OCI-LY1 (cell line): ENCODE measurements around the gene CD300LG.
"Not testable (repeated sequence)": the region's sequence is repeated elsewhere in the genome, so short reads cannot be mapped to it uniquely, and the experiment has no call there.

ENCODE experiments used
- H2AFZ ChIP-seq: fragments of 200-600 bp; sonication (generic), shearing (Covaris generic); 2 replicates; pipeline ENCODE4 v1.6.0; 2014; ENCODE audit warnings: antibody characterized with exemption, mild to moderate bottlenecking, low read length
- H3F3A ChIP-seq: fragments of 200-600 bp; sonication (generic), shearing (Covaris generic); 2 replicates; pipeline ENCODE4 v1.6.0; 2014; ENCODE audit warnings: mild to moderate bottlenecking, antibody characterized with exemption, low read length, moderate library complexity; ENCODE audit not compliant: insufficient read depth
- H3K27ac ChIP-seq: fragments of 200-600 bp; sonication (generic); 2 replicates; pipeline ENCODE4 v1.5.1; 2014; ENCODE audit warnings: low read length, mixed run types, mild to moderate bottlenecking, low read depth; ENCODE audit not compliant: poor library complexity, severe bottlenecking
- H3K27me3 ChIP-seq: fragments of 200-600 bp; sonication (generic); 2 replicates; pipeline ENCODE4 v1.6.0; 2014; ENCODE audit warnings: antibody characterized with exemption, mild to moderate bottlenecking, low read length, moderate library complexity; ENCODE audit not compliant: insufficient read depth
- H3K36me3 ChIP-seq: fragments of 200-600 bp; sonication (generic); 2 replicates; pipeline ENCODE4 v1.6.1; 2014; ENCODE audit warnings: mild to moderate bottlenecking, antibody characterized with exemption, low read length, moderate library complexity, mixed read lengths; ENCODE audit not compliant: insufficient read depth
- H3K4me1 ChIP-seq: fragments of 200-600 bp; sonication (generic); 2 replicates; pipeline ENCODE4 v1.5.1; 2014; ENCODE audit warnings: mild to moderate bottlenecking, low read length, moderate library complexity; ENCODE audit not compliant: insufficient read depth, severe bottlenecking
- H3K4me2 ChIP-seq: fragments of 200-600 bp; sonication (generic), shearing (Covaris generic); 2 replicates; pipeline ENCODE4 v1.6.1; 2014; ENCODE audit warnings: low read length
- H3K4me3 ChIP-seq: fragments of 200-600 bp; sonication (generic); 2 replicates; pipeline ENCODE4 v1.5.1; 2014; ENCODE audit warnings: low read length, low read depth, mild to moderate bottlenecking, mixed read lengths; ENCODE audit not compliant: poor library complexity, severe bottlenecking
- H3K79me2 ChIP-seq: fragments of 200-600 bp; shearing (Covaris generic); 2 replicates; pipeline ENCODE4 v1.6.1; 2016; ENCODE audit warnings: mixed run types, low read length, mixed read lengths; ENCODE audit not compliant: insufficient read depth
- H3K9ac ChIP-seq: fragments of 200-600 bp; sonication (generic), shearing (Covaris generic); 2 replicates; pipeline ENCODE4 v1.6.1; 2014; ENCODE audit warnings: mild to moderate bottlenecking, low read length, mixed read lengths
- H3K9me2 ChIP-seq: fragments of 200-600 bp; sonication (generic), shearing (Covaris generic); 2 replicates; pipeline ENCODE4 v1.6.1; 2014; ENCODE audit warnings: low read depth, mild to moderate bottlenecking, low read length, mixed read lengths
- H3K9me3 ChIP-seq: fragments of 200-600 bp; shearing (Covaris generic); 2 replicates; pipeline ENCODE4 v1.6.1; 2014; ENCODE audit warnings: low read length, mixed read lengths
- H4K20me1 ChIP-seq: fragments of 200-600 bp; sonication (generic), shearing (Covaris generic); 2 replicates; pipeline ENCODE4 v1.6.0; 2016; ENCODE audit warnings: mild to moderate bottlenecking, low read length; ENCODE audit not compliant: insufficient read depth
- EZH2 ChIP-seq: fragments of 200-600 bp; sonication (generic), shearing (Covaris generic); IDR thresholded peaks from 2 replicates; pipeline ENCODE4 v1.8.0; 2017; ENCODE audit warnings: borderline replicate concordance, mixed run types, mild to moderate bottlenecking, antibody characterized with exemption, low read length, moderate library complexity, mixed read lengths
- TF ChIP-seq, protein P1 (sequence below): fragments of 200-600 bp; sonication (generic), shearing (Covaris generic); IDR thresholded peaks from 2 replicates; pipeline ENCODE4 v1.5.1; 2017; ENCODE audit warnings: mild to moderate bottlenecking, antibody characterized with exemption, low read length, moderate library complexity, mixed read lengths

Gene CD300LG, protein sequence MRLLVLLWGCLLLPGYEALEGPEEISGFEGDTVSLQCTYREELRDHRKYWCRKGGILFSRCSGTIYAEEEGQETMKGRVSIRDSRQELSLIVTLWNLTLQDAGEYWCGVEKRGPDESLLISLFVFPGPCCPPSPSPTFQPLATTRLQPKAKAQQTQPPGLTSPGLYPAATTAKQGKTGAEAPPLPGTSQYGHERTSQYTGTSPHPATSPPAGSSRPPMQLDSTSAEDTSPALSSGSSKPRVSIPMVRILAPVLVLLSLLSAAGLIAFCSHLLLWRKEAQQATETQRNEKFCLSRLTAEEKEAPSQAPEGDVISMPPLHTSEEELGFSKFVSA

DNA sequence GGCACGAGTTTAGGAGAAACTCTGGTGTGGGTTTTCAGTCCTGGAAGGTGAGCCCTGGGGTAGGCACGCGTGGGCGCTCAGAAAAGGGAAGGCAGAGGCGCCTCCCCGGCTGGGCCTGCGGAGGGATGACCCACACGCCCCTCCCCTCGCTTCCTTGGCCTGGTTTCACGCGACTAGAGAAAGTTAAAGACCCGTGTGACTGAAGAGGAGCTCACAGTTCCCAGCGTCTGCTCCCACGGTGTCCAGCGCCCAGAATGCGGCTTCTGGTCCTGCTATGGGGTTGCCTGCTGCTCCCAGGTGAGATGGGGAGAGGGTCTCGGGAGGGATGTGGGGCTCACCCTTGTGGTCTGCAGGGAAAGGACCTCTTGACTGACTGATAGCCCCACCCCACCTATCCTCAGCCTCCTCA lies at the start of gene CD300LG:
CD300LG (plus strand) TSS at position 214 of the 409 bp plus-strand sequence; CDS start at position 255, 41 bp downstream.
- Histone ChIP-seq H3K4me2 (no peak within 1 kb of the TSS), H3K4me3 (no peak within 1 kb of the TSS), H3F3A (no peaks in the 10 kb centered on the region)

GRCh38 chr17:43798024-43798423 lies 49.0 kb upstream of the CD300LG start:
- not testable (repeated sequence) for H3K79me2 ChIP-seq, H3K9me3 ChIP-seq, H3K9me2 ChIP-seq, H3K4me1 ChIP-seq, H3K4me2 ChIP-seq, H3K4me3 ChIP-seq, H3K27me3 ChIP-seq, H2AFZ ChIP-seq, H4K20me1 ChIP-seq, H3K27ac ChIP-seq, H3K9ac ChIP-seq, H3F3A ChIP-seq, H3K36me3 ChIP-seq

More for the DNA sequence above, at the start of gene CD300LG:
- Histone ChIP-seq H2AFZ (no peak within 1 kb of the TSS), H4K20me1 (no peaks in the 10 kb centered on the region), H3K9ac (no peak within 1 kb of the TSS), H3K27me3 (no peaks in the 10 kb centered on the region), H3K9me2 (no peaks in the 10 kb centered on the region), H3K27ac (no peak within 1 kb of the TSS), H3K79me2 (no peaks in the 10 kb centered on the region), H3K36me3 (no peaks in the 10 kb centered on the region), H3K4me1 (no peaks in the 10 kb centered on the region), H3K9me3 (no peaks in the 10 kb centered on the region)
- TF ChIP-seq EZH2, result no peak
- TF ChIP-seq, protein P1, sequence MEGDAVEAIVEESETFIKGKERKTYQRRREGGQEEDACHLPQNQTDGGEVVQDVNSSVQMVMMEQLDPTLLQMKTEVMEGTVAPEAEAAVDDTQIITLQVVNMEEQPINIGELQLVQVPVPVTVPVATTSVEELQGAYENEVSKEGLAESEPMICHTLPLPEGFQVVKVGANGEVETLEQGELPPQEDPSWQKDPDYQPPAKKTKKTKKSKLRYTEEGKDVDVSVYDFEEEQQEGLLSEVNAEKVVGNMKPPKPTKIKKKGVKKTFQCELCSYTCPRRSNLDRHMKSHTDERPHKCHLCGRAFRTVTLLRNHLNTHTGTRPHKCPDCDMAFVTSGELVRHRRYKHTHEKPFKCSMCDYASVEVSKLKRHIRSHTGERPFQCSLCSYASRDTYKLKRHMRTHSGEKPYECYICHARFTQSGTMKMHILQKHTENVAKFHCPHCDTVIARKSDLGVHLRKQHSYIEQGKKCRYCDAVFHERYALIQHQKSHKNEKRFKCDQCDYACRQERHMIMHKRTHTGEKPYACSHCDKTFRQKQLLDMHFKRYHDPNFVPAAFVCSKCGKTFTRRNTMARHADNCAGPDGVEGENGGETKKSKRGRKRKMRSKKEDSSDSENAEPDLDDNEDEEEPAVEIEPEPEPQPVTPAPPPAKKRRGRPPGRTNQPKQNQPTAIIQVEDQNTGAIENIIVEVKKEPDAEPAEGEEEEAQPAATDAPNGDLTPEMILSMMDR, result no peak

GRCh38 chr17:43799047-43799446 lies 47.9 kb upstream of the CD300LG start:
- Histone ChIP-seq H3F3A (no peaks in the 10 kb centered on the region), H3K9me2 (no peaks in the 10 kb centered on the region), H2AFZ (no peak overlapping the region), H3K27me3 (peaks cover 5% of the 10 kb centered on the region; the same call in 1 of the 2 replicates), H3K4me3 (no peak overlapping the region), H3K9ac (no peak overlapping the region), H3K36me3 (no peaks in the 10 kb centered on the region), H3K9me3 (no peaks in the 10 kb centered on the region), H3K4me1 (no peaks in the 10 kb centered on the region), H4K20me1 (no peaks in the 10 kb centered on the region), H3K79me2 (no peaks in the 10 kb centered on the region), H3K4me2 (no peak overlapping the region), H3K27ac (no peak overlapping the region)
- TF ChIP-seq, protein P1, result no peak
- no peak for TF ChIP-seq EZH2

GRCh38 chr17:43800736-43801135 lies 46.2 kb upstream of the CD300LG start:
- Histone ChIP-seq H3K79me2 (no peaks in the 10 kb centered on the region), H3F3A (no peaks in the 10 kb centered on the region), H3K4me3 (no peak overlapping the region), H3K9me2 (no peaks in the 10 kb centered on the region), H3K4me2 (no peak overlapping the region), H3K4me1 (no peaks in the 10 kb centered on the region), H3K36me3 (no peaks in the 10 kb centered on the region), H3K9ac (no peak overlapping the region), H3K27ac (no peak overlapping the region), H3K27me3 (peaks cover 10% of the 10 kb centered on the region), H4K20me1 (no peaks in the 10 kb centered on the region), H2AFZ (no peak overlapping the region), H3K9me3 (no peaks in the 10 kb centered on the region)
- TF ChIP-seq, protein P1, result no peak
- TF ChIP-seq EZH2, result no peak
